ENCODE results near the gene CPVL. TPM values are rescaled to one million over a fixed set of nuclear protein-coding genes. Genes with fewer than 3 reads are reported as not detected.

CPVL gene
- total RNA-seq, 1 experiment from 2014 or later: 26.9 TPM

DNA sequence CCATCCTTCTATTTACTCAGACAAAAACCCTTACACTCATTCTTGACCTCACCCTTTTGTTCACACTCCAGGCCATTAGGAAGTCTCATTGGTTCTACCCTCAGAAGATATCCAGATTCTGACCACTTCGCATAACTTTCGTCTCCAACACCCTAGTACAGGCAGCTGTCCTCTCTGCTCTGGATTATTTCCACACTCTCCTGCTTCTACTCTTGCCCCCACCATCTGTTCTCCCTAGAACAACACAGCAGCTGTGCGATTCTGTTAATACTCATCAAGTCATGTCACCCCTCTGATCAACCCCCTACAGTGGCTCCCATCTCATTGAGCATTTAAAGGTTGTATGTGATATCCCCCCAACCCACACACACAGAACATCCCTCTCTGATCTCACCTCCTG lies 172.7 kb downstream of the CPVL start:
- H2BK12ac ChIP-seq (ENCODE audit: insufficient read length, low read depth, low read length): no peak overlapping the region
- no peak overlapping the region for H2AK5ac ChIP-seq (ENCODE audit: insufficient read length, low read length)
- no peak overlapping the region for H3K18ac ChIP-seq (ENCODE audit: insufficient read length, low read depth, low read length)
- no peak overlapping the region for H2BK20ac ChIP-seq (ENCODE audit: low read depth, low read length, poor library complexity, severe bottlenecking)
- H2BK5ac ChIP-seq (ENCODE audit: insufficient read length, low read length): no peak overlapping the region
- H3K56ac ChIP-seq (ENCODE audit: insufficient read length, low read depth, low read length): no peak overlapping the region
- H4K20me1 ChIP-seq (ENCODE audit: control insufficient read depth, insufficient read depth, insufficient read length): no peaks in the 10 kb centered on the region
- no peak for DNase-seq
- H3K4me1 Mint-ChIP-seq: no peaks in the 10 kb centered on the region
- H4K91ac ChIP-seq (ENCODE audit: insufficient read length, low read depth, low read length): no peak overlapping the region
- no CpG with 5 or more reads among the region's 3 CpGs for WGBS (ENCODE audit: extremely low coverage, insufficient read length, low lambda C conversion rate)
- no peak overlapping the region for H3K4me3 Mint-ChIP-seq
- no peak overlapping the region for H3K27ac Mint-ChIP-seq
- H2BK120ac ChIP-seq (ENCODE audit: low read depth, low read length, poor library complexity, severe bottlenecking): no peak overlapping the region
- H3K79me2 ChIP-seq (ENCODE audit: insufficient read depth, low read length): no peaks in the 10 kb centered on the region
- H2AFZ ChIP-seq (ENCODE audit: low read length): no peak overlapping the region
- H3K9me3 Mint-ChIP-seq: peaks cover 15 to 16% of the 10 kb centered on the region in 2 experiments; a peak in 4 of 5 replicates
- H3K79me1 ChIP-seq (ENCODE audit: insufficient read depth, low read depth, low read length, poor library complexity, severe bottlenecking): no peaks in the 10 kb centered on the region
- H3K4me2 ChIP-seq (ENCODE audit: insufficient read depth, insufficient read length, low read length): no peak overlapping the region
- H3K4ac ChIP-seq (ENCODE audit: low read depth, low read length): no peak overlapping the region
- no peaks in the 10 kb centered on the region for H3K23me2 ChIP-seq (ENCODE audit: insufficient read length, low read depth, low read length, poor library complexity, severe bottlenecking)
- H2BK15ac ChIP-seq (ENCODE audit: low read depth, low read length): no peak overlapping the region
- H4K5ac ChIP-seq (ENCODE audit: insufficient read length, low read depth, low read length): no peak overlapping the region
- peaks cover 3 to 17% (median 5%) of the 10 kb centered on the region in 3 experiments; a peak in 4 of 7 replicates for H3K36me3 Mint-ChIP-seq (ENCODE audit: insufficient read depth in 1 of 3, low read depth in 3 of 3)
- no peaks in the 10 kb centered on the region for H3K4me1 ChIP-seq (ENCODE audit: insufficient read depth, low read length)
- H3K14ac ChIP-seq (ENCODE audit: insufficient read depth, low read length): no peak overlapping the region
- H3K27me3 ChIP-seq (ENCODE audit: insufficient read depth, low read length): no peaks in the 10 kb centered on the region
- H3K27me3 Mint-ChIP-seq (ENCODE audit: low read depth): no peaks in the 10 kb centered on the region
- H3K9me3 ChIP-seq (ENCODE audit: control insufficient read depth, low read depth, low read length): no peaks in the 10 kb centered on the region
- no peak overlapping the region for H4K8ac ChIP-seq (replicated peaks; ENCODE audit: insufficient read length, low read depth, low read length)
- TF ChIP-seq, protein P1, sequence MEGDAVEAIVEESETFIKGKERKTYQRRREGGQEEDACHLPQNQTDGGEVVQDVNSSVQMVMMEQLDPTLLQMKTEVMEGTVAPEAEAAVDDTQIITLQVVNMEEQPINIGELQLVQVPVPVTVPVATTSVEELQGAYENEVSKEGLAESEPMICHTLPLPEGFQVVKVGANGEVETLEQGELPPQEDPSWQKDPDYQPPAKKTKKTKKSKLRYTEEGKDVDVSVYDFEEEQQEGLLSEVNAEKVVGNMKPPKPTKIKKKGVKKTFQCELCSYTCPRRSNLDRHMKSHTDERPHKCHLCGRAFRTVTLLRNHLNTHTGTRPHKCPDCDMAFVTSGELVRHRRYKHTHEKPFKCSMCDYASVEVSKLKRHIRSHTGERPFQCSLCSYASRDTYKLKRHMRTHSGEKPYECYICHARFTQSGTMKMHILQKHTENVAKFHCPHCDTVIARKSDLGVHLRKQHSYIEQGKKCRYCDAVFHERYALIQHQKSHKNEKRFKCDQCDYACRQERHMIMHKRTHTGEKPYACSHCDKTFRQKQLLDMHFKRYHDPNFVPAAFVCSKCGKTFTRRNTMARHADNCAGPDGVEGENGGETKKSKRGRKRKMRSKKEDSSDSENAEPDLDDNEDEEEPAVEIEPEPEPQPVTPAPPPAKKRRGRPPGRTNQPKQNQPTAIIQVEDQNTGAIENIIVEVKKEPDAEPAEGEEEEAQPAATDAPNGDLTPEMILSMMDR (conservative IDR thresholded peaks at IDR 0.05): no peak
- no peak overlapping the region for H3T11ph ChIP-seq (ENCODE audit: low read length)
- no peak overlapping the region for H3K9ac ChIP-seq (ENCODE audit: extremely low read depth, insufficient read length, low read length)
- no peak overlapping the region for H3K27ac ChIP-seq (ENCODE audit: insufficient read length, low read depth, low read length)
- H3K23ac ChIP-seq (ENCODE audit: insufficient read length, low read depth, low read length): no peak overlapping the region

Measured in H9 (cell line).